Activated gamma-delta T cell treated with Interleukin-2 at 50 U/mL for 16 hours (primary cell): ENCODE measurements around the gene GPSM3.

Experiments used
- DNase-seq: peaks from one replicate; pipeline ENCODE4 v3.0.0-alpha.2; 2020

GPSM3 gene

DNA sequence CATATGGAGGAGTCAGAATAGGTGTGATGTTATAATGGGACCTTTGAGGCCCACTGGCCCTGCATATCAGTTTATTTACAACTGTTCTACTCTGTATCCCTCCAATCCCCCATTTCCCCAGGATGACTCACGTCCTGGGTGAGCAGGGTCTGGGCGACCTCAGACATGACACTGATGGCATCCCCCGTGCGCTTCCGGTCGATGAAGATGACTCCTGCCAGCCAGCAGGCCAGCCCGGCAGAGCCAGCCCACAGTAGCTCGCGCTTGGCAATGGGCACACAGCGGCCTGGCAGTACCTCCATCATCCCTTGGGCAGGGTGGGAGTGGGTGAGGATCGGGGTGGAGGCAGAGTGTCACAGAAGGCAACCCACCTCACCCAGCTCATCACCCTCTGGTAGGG is 22.1 kb downstream of the GPSM3 start:
- no peak for DNase-seq

GRCh38 chr6:32168807-32169591 is 23.4 kb downstream of the GPSM3 start:
- no peak for DNase-seq

- DNase-seq: no peak
Measured at GRCh38 chr6:32168350-32168749, 24.1 kb downstream of the GPSM3 start.

- no peak for DNase-seq
Measured at GRCh38 chr6:32167761-32168262, 24.6 kb downstream of the GPSM3 start.

GRCh38 chr6:32167154-32167760 is 25.2 kb downstream of the GPSM3 start:
- no peak for DNase-seq

DNA sequence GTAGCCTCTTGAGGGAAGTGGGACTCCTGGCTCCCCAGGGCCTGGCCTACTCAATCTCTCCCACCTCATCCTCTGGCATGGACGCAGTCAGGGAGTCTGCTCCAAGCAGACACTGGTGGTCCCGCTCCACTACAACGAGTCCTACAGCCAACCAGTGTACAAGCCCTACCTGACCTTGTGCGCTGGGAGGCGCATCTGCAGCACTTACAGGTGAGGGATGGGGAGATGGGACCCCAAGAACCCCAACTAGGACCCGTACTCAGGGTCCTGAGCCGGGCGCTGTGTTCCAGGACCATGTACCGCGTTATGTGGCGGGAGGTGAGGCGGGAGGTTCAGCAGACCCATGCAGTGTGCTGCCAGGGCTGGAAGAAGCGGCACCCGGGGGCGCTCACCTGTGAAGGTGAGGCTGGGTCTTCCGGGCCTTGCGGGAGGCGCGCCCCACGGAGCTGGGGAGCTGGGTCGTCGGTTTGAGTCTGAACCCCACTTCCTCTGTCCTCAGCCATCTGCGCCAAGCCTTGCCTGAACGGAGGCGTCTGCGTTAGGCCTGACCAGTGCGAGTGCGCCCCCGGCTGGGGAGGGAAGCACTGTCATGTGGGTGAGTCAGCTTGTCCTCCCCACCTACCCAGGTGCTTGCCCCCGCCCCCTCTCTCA is 25.9 kb downstream of the GPSM3 start:
- no peak for DNase-seq

DNA sequence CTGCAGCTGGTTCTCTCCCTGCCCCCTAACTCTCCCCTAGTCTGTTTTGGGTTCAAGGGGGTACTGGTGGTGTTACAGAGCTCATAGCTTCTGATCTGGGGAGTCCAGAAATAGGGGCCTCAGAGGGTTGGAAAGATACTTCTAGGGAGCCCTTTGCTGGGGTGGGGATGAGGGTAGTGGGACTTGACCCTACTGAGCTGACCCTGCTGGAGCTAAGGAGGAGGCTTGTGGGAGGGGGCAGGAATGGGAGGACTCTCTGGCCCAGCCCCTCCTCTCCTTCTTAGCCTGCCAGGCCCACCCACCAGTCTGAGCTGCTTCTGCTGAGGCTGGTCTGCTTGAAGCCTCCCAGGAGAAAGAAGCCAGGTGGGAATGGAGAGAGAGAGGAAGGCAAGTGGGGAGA is 28.1 kb downstream of the GPSM3 start, which contains the start of gene EGFL8:
EGFL8 (plus strand) TSS at position 301 of the 400 bp plus-strand sequence. CDS start 1,571 bp downstream, outside the sequence.
- no peak for DNase-seq

GRCh38 chr6:32163559-32164258 is 28.7 kb downstream of the GPSM3 start:
- no peak for DNase-seq

- no peak for DNase-seq
Measured at GRCh38 chr6:32158052-32158451, 34.4 kb downstream of the GPSM3 start.

DNA sequence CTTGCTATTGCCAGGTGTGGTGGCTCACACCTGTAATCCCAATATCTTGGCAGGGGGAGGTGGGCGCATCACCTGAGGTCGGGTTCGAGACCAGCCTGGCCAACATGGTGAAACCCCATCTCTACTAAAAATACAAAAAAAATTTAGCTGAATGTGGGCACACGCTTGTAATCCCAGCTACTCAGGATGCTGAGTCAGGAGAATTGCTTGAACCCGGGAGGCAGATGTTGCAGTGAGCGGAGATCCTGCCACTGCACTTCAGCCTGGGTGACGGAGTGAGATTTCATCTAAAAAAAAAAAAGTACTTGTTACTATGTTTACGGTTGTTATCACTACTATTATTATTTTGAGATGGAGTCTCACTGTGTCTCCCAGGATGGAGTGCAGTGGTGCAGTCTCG is 35.6 kb downstream of the GPSM3 start:
- no peak for DNase-seq

DNA sequence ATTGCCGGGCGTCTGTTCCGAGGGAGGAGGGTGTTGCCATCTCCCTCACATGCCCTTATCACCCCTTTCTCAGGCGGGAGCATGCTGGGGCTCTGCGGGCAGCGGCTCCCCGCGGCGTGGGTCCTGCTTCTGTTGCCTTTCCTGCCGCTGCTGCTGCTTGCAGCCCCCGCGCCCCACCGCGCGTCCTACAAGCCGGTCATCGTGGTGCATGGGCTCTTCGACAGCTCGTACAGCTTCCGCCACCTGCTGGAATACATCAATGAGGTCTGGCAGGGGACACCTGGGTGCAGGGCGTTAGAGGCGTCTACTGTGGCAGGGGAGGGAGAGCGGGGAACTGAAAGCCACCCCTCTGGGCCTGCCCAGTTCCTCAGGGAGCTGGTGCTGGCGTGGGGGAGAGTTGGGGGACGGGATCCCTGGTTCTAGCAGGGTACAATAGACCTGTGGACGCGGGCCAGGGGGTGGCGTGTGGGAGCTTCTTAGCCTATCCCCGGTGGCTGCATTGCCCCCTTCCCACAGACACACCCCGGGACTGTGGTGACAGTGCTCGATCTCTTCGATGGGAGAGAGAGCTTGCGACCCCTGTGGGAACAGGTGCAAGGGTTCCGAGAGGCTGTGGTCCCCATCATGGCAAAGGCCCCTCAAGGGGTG is 37.8 kb downstream of the GPSM3 start:
- DNase-seq: peak; percentile 62

DNA sequence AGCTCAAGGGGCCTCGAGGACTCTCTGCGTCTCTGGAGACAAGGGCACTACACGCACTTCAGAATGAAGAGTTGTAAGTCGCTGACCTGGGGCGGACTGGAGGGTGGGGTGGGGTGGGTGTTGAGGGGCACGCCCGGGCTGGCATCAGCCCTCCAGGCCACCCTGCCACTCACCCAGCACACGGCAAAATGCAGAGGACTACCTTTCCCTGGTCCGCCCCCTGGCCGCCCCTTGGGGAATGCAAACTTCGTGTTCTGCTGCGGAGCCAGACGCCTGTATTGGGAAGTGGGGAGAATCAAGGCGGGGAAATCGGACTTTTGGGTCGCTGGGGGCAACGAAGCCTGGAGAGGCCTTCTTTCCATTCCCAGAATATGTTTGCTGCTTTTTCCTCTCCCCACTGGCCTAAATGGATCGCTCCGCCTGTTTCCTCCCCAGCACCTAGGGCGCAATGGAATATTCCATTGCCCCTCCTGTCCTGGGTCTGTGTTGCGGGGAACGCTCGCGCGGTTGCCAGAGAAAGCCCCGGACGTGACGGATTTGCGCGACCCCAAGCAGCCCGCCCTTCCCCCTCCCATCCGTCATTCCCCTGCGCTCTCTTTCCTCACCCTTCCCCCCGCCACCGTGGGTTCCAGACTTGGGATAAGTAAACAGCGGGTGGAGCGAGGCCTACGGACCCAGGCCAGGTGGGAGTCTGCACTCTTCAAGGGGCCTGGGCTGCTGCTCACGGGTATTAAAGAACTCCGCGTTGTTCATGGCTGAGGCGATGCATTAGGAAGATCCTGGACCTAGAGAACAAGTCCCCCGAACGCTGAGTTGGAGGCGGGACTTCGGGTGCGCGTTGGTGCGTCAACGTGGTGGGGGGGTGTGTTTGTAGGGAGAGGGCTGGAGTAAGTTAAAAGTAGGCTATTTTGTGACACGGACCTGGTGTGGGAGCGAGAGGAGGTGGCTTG is 38.6 kb downstream of the GPSM3 start, which contains the start of gene PPT2:
PPT2 (plus strand) TSS at position 578 of the 950 bp plus-strand sequence. CDS start 454 bp downstream, outside the sequence.
- peak; percentile 68 for DNase-seq

DNA sequence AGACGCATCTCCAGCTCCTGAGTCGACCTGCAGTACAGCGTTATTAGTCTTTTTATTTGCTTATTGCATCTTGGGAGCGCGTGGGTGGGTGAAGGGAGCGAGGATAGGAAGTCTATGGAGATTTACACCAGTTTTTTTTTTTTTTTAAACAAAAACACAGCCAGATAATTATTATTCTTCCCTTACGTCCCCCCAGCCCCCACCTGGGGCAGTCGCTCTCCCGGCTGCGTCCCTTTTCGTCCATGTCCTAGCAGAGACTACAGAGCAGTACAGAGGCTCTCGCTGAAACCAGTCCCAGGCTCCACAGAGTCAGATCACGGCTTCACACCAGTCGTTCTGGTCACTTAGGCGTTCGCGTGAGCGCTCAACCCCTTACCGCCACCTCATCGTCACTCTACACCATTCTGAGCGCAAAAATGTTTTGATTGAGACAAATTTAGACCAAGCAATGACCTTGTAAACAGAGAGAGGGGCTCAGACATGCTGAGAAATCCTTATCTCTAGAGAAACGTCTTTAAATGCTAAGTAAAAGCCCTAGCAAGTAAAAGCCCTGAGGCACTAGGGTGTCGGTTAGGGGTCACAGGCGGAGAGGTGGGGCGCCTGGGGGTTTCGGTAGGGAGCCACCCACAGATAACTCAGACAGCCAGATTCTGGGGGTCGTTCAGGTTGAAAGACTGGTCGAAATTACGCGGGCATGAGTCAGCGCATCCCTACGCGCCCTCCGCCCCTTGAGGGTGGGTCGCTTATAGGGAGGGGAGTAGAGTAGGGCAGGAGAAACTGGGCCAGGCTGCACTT is 39.5 kb downstream of the GPSM3 start:
- DNase-seq: no peak

DNA sequence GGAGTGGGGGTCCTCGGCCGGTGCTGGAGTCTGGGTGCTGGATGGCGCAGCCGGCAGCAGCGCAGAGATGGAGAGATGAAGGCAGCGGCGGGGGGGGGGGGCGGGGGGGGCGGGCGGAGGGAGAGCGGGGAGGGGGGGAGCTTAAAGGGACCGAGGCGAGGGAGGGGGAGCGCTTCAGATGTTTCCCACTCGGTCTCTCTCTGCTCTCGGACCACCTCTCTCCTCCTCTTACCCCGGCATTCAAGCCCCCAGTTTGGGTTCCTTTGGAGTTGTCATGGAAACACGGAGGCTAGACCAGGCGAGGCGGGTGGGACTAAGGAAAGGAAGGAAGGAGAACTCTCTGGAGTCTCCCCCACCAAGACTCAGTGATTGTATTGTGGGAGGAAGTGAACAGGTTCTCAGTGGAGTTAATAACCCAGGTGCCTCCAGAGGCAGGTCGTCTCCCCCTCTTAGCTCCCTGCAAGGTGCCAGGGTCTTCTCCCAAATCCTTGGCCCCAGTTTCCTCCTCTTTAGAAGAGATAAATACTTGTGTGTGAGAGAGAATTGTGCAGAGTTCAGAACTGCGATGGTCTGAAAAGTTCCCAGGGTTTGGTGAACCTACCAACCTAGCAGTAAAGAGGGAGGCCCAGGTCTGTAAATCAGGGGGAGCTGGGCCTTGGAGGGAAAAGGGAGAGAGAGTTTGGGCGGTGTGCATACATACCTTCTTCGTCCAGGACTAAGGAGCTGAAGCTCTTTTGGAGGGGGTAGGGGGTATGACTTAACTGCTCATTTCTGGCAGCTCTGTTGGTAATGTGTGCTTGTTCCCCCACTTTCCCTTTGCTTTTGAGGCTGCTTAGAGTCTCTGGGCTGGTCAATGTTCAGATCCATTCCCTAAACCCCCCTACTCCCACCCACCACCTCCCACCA is 40.3 kb downstream of the GPSM3 start, which contains the start of gene PRRT1:
PRRT1 (minus strand) TSS at position 77 of the 906 bp plus-strand sequence. CDS start 112 bp downstream, outside the sequence.
- no peak for DNase-seq

DNA sequence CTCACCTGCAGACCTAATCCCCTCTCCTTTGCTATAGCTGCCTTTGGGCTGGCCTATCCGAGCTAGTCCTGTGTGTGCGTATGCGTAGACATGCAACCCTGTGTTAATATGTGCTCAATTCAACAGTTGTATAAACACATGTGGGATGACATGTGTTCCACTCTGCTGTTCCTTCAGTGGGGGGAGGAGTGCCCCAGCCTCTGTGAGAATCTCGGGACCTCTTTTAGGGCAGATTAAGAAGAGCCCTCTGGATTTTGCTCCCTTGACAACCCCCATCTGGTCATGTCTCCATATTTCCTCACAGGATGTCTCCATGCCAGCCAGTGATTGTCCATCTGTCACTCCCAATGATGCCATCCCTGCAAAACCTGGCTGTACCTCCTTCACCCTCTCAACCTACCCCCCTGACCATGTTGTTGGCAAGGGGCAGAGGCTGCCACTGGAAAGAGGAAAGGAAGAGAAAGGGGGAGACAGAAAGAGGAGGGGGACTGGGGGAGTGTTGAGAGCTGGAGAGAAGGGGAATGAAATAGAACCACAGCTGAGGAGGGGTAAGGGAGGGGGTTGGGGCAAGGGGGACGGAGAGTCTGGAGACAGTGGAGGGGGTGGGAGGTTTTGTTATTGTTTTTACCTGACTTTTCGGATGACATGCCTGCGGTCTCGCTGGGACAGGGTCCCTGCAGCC is 41.1 kb downstream of the GPSM3 start:
- DNase-seq: no peak

DNA sequence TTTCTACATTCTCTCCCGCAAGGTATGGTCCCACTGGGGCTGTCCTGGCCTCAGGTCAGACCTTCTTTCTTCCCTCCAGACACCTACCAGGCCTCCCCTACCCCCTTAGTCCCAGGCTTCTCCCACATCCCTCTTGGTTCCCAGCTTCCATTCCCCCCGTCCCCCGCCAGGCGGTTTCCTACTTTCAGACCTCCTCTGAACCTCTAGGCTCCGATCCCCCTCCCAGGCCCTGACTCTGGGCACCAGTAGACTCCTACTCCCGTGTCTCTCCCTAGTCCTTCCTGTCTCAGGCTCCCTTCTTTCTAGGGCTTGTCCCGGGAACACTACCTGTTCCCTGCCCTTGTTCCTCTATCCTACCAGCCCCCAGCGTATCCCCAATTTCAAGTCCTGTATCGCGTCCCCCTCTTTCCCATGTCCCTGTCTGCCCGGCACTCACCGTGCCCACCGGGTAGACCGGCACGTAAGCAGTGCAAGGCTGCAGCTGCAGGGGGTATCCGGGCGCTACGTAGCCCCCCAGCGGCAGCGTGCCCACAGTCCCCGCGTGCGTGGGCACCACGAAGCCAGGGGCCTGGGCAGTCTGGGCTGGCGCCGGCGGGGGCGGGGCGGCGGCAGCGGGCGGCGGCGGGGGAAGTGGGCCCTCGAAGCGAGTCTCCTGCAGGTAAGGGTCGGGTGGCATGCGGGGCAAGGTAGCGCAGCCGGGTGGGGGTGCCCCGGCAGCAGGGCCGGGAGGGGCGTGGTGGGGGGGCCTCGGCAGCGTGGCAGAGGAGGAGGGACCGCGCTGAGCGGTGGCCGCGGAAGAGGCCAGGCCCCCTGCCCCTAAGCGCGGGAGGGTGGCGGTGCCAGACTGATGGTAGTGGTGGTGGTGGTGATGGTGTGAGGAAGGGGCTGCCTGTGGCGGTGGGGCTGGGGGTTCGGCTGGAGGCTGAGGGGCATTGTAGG is 42.2 kb downstream of the GPSM3 start:
- DNase-seq: no peak

- DNase-seq: no peak
Measured at GRCh38 chr6:32149092-32149755, 43.2 kb downstream of the GPSM3 start.
